HL-60/S4 (cell line): ENCODE results near the gene LMO7.
"Not testable (repeated sequence)": the region's sequence is repeated elsewhere in the genome, so short reads cannot be mapped to it uniquely, and the experiment has no call there.

Experiments used
- in situ Hi-C: fragments of 300-500 bp; cut with MboI; formaldehyde crosslinking; loops from 2 replicates; pipeline ENCODE4 v1.14.3; 2022; ENCODE audit warnings: low sequenced_read_pairs

The LMO7 gene

DNA sequence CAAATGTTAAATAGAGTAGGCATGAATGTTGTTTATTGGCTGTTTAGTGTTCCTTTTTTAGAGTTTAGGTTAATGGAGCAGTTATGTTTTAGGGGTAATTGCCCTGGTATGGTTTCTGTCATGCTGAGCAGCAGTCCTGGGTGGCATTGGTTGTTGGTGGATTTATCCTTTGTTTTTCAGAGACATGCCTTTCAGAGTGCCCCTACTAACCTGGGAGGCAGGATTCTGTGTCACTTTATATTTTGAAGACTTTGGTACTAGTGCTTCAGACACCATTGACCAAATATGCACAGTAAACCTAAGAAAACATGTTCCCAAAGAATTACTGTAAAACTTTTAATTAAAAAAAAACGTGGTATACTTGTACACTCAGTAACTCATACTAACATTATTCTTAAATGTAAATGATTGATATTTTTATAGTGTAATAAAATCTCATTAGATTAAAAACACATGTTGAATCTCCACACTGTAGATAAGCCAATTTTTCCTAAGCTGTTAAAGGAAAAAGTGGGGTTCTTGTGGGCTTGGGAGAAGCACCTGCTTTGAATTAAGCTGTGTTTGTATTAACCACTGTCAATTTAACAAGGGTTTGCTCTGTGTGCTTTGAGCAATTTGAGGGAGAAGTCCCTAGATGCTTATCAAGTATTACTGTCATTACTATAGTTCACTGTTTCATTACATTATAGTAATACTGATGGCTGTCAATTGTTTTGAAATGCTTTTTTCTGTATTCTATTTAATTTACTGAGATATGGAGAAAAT lies 133.2 kb downstream of the LMO7 start:
- in situ Hi-C loops = no loop called here

GRCh38 chr13:75770164-75770563 lies 134.0 kb downstream of the LMO7 start:
- in situ Hi-C loops = no loop called here

DNA sequence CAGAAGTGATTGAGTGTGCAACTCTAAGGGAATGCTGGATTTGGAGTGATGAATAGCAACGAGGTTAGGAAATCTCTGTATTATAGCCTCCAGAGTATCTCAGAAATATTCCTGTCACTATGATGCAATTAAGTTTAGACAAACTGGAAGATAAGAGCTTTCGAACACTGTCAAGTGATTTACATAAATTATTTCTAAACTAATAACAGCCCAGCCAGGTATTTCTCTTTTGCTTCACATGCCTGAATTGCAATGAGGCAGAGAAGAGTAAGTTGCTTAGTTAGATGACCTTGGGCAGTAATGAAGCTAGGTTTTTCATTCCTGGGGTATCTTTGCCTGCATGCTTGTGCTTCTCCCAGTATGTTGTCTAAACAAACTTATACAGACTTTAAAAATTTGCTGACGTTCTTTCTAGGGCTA lies 134.5 kb downstream of the LMO7 start:
- in situ Hi-C loops = no loop called here

- in situ Hi-C loops = no loop called here
These were observed 135.1 kb downstream of the LMO7 start for GRCh38 chr13:75771226-75771625.

DNA sequence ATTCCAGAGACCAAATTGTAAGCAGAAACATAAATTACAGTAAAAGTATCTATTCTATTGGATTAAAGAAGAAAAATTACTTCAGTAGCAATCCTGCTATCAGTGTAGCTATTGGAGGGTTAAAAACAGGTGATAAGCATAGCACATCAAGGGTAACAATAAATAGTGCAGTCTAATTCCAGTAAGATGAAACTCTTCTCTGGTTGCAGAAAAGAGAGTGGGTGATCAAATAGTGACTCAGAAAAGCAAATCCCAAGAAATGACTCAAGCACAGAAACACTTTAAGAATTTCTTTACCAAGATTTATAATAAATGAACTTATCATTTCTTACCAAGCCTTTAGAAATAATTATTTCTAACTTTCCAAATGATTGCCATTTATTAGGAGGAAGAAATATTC lies 135.7 kb downstream of the LMO7 start:
- in situ Hi-C loops = no loop called here

DNA sequence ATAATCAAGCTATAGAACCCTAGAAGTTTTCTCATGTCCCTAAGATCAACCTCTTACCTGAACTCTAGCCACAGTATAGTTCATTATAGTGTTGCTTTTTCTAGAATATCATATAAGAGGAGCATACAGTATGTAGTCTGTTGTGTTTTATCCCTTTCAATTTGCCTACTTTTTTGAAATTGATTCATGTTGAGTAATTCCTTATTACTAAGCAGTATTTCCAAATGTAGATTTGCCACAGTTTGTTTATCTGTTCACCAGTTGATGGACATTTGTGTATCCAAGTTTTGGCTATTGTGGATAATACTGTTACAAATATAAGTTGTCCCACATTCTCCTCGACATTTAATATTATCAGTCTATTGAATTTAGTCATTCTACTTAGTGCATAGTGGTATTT lies 138.0 kb downstream of the LMO7 start:
- in situ Hi-C loops = no loop called here

DNA sequence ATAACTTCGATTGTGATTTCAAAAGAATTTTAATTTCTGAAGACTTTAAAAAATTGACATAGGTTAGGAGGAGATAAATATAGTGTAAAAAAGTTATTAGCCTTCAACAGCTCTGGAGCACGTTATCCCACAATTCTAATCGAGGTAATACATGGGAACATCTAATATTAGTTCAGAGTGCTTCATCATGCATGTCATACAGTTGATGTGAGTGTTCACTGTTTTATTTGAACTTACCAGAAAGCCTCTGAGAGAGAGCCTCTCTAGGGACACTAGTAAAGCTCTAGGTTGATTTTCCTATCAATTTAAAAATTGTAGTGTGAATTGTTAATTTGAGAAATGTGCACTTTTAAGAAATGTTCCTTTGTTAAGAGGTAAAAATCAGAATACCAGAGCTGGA lies 140.4 kb downstream of the LMO7 start:
- in situ Hi-C loops = no loop called here

DNA sequence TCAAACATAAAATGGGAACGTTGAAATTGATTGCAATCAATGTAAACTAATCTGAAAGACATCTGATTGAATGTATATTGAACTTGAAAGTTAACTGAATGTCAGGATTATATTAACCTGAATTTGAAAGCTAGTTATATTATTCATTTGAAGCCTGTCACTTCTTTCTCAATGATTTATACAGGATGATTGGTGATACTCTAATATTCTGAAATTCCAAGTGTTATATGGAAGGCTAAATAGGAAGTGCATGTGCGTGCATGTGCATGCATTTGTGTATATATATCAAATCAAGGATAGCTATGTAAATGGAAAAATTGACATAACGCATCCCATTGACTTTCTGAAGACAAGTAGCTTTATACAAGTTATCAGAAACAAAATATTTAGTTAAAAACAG lies 143.3 kb downstream of the LMO7 start:
- in situ Hi-C loops = no loop called here

DNA sequence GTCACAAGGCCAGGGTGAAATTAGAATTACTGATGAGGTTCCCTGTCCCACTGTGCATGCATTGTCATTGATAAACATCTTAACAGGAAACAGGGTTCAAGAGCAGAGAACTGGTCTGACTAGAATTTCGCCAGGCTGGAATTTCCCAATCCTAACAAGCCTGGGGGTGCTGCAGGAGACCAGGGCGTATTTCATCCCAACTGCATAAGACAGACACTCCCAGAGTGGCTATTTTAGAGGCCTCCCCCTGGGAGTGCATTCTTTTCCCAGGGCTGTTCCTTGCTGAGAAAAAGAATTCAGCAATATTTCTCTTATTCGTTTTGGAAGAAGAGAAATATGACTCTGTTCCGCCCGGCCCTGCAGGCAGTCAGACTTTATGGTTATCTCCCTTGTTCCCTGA lies 144.0 kb downstream of the LMO7 start:
- in situ Hi-C loops = not testable (repeated sequence)

GRCh38 chr13:75782985-75783384 lies 146.9 kb downstream of the LMO7 start:
- in situ Hi-C loops = no loop called here

DNA sequence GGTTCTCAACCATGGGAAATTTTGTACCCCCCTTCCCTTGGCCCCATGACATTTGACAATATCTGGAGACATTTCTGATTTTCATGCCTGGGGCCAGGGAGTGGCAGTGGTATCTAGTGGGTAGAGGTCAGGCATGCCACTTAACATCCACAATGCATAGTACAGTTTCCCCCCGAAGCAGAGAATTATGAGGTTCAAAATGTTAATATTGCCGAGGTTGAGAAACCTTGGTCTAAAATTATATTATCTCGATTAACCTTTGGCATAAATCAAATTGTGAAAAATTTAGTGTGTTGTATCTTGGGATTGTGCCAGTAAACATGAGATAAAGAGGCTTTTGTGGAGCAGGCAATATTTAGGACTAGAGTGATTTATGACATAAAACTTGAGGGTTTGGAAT lies 147.9 kb downstream of the LMO7 start:
- in situ Hi-C loops = no loop called here

- in situ Hi-C loops = no loop called here
These were observed 149.0 kb downstream of the LMO7 start for GRCh38 chr13:75785130-75785529.

- in situ Hi-C loops = no loop called here
These were observed 151.3 kb downstream of the LMO7 start for GRCh38 chr13:75787249-75787928.

- in situ Hi-C loops = no loop called here
These were observed 152.4 kb downstream of the LMO7 start for GRCh38 chr13:75788481-75788981.

GRCh38 chr13:75789451-75790197 lies 153.5 kb downstream of the LMO7 start:
- in situ Hi-C loops = no loop called here

GRCh38 chr13:75790198-75790970 lies 154.3 kb downstream of the LMO7 start:
- in situ Hi-C loops = no loop called here

- in situ Hi-C loops = no loop called here
These were observed 156.5 kb downstream of the LMO7 start for GRCh38 chr13:75792526-75793187.

DNA sequence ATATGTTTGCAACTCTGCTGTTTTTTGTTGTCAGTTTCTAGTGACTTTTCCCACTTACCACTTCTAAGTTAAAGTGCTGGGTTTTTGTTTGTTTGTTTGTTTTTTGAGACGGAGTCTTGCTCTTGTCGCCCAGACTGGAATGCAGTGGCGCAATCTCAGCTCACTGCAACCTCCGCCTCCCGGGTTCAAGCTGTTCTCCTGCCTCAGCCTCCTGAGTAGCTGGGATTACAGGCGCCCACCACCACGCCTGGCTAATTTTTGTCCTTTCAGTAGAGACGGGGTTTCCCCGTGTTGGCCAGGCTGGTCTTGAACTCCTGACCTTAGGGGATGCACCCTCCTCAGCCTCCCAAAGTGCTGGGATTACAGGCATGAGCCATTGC lies 157.0 kb downstream of the LMO7 start:
- in situ Hi-C loops = not testable (repeated sequence)

GRCh38 chr13:75794663-75795062 lies 158.5 kb downstream of the LMO7 start:
- in situ Hi-C loops = no loop called here

DNA sequence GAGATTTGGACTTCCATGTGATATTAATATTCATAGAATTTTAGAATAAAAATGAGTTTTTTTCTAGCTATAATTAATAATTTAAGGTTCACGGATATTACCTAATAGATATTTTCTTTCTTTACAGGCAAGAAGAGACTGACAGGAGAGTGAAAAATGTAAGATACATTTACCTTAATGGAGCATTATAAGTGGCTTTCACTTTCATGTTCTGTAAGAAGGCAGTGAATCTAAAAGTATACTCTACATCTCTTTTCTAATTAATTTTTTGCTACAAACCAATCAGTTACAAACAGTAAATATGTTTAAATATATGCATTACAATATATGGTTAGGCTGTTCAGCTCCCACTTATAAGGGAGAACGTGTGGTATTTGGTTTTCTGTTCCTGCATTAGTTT lies 159.1 kb downstream of the LMO7 start:
- in situ Hi-C loops = no loop called here
